Heart left ventricle (tissue), 16 donors: Measurements from ENCODE around the gene NLRP1. TPM values are rescaled to one million over a fixed set of nuclear protein-coding genes. Genes with fewer than 3 reads are reported as not detected.

Experiments used
- ATAC-seq, 4 donors: fragments of 200-7000 bp; cut with Tn5 transposase; one replicate each; pipeline ENCODE4 v1.9.1; 2020 to 2022; ENCODE audit warnings: moderate library complexity in 4 of 4, mild to moderate bottlenecking in 3 of 4, moderate number of reproducible peaks in 1 of 4
- DNase-seq, 5 donors: peaks; one replicate each; pipeline ENCODE4 v3.0.0-alpha.2; 2020
- H3K27ac ChIP-seq, 12 donors: fragments of 200-600 bp; sonication (generic) in 4 of 12; one replicate each; pipeline versions ENCODE4 v1.5.0 to v1.8.0; 2016 to 2022; ENCODE audit warnings: mild to moderate bottlenecking in 2 of 12
- H3K27me3 ChIP-seq, 9 donors: fragments of 200-600 bp; sonication (generic) in 2 of 9; one replicate each; pipeline versions ENCODE4 v1.5.1 to v1.8.0; 2016 to 2022; ENCODE audit warnings: mild to moderate bottlenecking in 3 of 9
- H3K36me3 ChIP-seq, 9 donors: fragments of 200-600 bp; sonication (generic) in 2 of 9; one replicate each; pipeline versions ENCODE4 v1.5.0 to v1.8.0; 2018 to 2022; ENCODE audit warnings: mild to moderate bottlenecking in 2 of 9
- H3K4me1 ChIP-seq, 12 donors: fragments of 200-600 bp; sonication (generic) in 4 of 12; one replicate each; pipeline versions ENCODE4 v1.5.0 to v1.8.0; 2016 to 2022; ENCODE audit warnings: mild to moderate bottlenecking in 3 of 12
- H3K4me3 ChIP-seq, 12 donors: fragments of 200-600 bp; sonication (generic) in 4 of 12; one replicate each; pipeline versions ENCODE4 v1.5.0 to v1.8.0; 2017 to 2022; ENCODE audit warnings: mild to moderate bottlenecking in 9 of 12, moderate library complexity in 4 of 12
- H3K9me3 ChIP-seq, 12 donors: fragments of 200-600 bp; sonication (generic) in 4 of 12; one replicate each; pipeline versions ENCODE4 v1.5.0 to v1.8.0; 2016 to 2022; ENCODE audit warnings: mild to moderate bottlenecking in 1 of 12
- POLR2A ChIP-seq, 2 donors: fragments of 450-650 bp; IDR thresholded peaks; one replicate each; pipeline ENCODE4 v1.6.1; 2017; ENCODE audit warnings: antibody characterized with exemption in 2 of 2, mild to moderate bottlenecking in 2 of 2, moderate library complexity in 2 of 2
- WGBS, 4 donors: extraction: QIAGEN DNeasy Blood & Tissue Kit in 2 of 4; methylation state at CpG; one replicate each; pipeline versions ENCODE4 v1.1.5 to v1.1.7; 2013 to 2018; 5-methylcytosine and 5-hydroxymethylcytosine counted together
- intact Hi-C, 10 donors: fragments of 100-400 bp; cut with DNase I; formaldehyde crosslinking; loops; one replicate each; pipeline versions ENCODE4 v1.11.1 to v1.14.2; 2022
- polyA plus RNA-seq, 2 donors: library from polyadenylated mRNA; stranded (reverse); fragments of 200-250 nt; gene quantifications; one replicate each; pipeline ENCODE4 v1.2.3, GENCODE V29; 2013
- total RNA-seq, 9 donors: library from RNA; depleted of rRNA in 2 of 9; stranded (reverse); fragments of >200 nt in 2 of 9; fragmentation: NEBNext Ultra II Directional in 3 of 9; extraction: Animal tissue kit (Norgen Biotek cat#: 25700) in 3 of 9; gene quantifications; one replicate each; pipeline versions ENCODE4 v1.1.0 to v1.2.4, GENCODE V29; 2016 to 2023
- TF ChIP-seq, protein P1 (sequence below), 12 donors: fragments of 200-600 bp; sonication (generic) in 4 of 12; IDR thresholded peaks; one replicate each; pipeline versions ENCODE4 v1.5.0 to v1.8.0; 2018 to 2022; ENCODE audit warnings: antibody characterized with exemption in 12 of 12, mild to moderate bottlenecking in 5 of 12
- donor health status: ischemic (EF 13 %, LVEDD 7.1; RV severe dilation, severe dysfunction).
- donor health status: healthy with polysubstance abuse.
- donor health status: DM: no; HTN: yes; CAD: no.
- donor health status: DM: no; HTN: no; CAD: no.
- donor health status: ischemic (EF 25% LVEDD 6.9; RV normal size, moderate dysfunction).
- donor health status: ischemic (EF 25% LVEDD 5.7; RV mildly dilated, moderate dysfunction).
- donor health status: healthy.
- donor health status: DM: yes; HTN: yes; CAD: no.
- donor health status: ischemic (EF 35%, LVEDD 5.7; RV mildly dilated, moderate dysfunction).
- donor health status: nonischemic (EF 11% LVEDD 7.7; RV severe dilation, severe dysfunction).
- donor health status: DM: yes; HTN: yes; CAD: no.
- donor health status: PGD.
- donor health status: ischemic (EF 29% LVEDD 5.4; RV normal size, mild dysfunction).
- donor health status: nonischemic (EF 23%, LVEDD 6.1; RV moderate dilation, normal function).

The NLRP1 gene
- total and polyA plus RNA-seq, 11 donors = 3.8 to 16.7 (median 8.8) TPM

GRCh38 chr17:5598457-5598856 lies 14.1 kb upstream of the NLRP1 start:
- Histone ChIP-seq H3K9me3 (no peaks in the 10 kb centered on the region), H3K27ac (no peak overlapping the region), H3K4me1 (no peaks in the 10 kb centered on the region), H3K27me3 (peaks cover 5 to 73% (median 44%) of the 10 kb centered on the region in 9 donors), H3K36me3 (no peaks in the 10 kb centered on the region), H3K4me3 (no peak overlapping the region)
- TF ChIP-seq, protein P1, sequence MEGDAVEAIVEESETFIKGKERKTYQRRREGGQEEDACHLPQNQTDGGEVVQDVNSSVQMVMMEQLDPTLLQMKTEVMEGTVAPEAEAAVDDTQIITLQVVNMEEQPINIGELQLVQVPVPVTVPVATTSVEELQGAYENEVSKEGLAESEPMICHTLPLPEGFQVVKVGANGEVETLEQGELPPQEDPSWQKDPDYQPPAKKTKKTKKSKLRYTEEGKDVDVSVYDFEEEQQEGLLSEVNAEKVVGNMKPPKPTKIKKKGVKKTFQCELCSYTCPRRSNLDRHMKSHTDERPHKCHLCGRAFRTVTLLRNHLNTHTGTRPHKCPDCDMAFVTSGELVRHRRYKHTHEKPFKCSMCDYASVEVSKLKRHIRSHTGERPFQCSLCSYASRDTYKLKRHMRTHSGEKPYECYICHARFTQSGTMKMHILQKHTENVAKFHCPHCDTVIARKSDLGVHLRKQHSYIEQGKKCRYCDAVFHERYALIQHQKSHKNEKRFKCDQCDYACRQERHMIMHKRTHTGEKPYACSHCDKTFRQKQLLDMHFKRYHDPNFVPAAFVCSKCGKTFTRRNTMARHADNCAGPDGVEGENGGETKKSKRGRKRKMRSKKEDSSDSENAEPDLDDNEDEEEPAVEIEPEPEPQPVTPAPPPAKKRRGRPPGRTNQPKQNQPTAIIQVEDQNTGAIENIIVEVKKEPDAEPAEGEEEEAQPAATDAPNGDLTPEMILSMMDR (IDR thresholded peaks at IDR 0.05) = no peak
- TF ChIP-seq POLR2A (IDR thresholded peaks at IDR 0.05) = no peak
- intact Hi-C loops = loop anchor here in 4 of 10 donors (10.0 kb wide), 3 partner anchors 106 to 466 kb away; no protein-coding TSS in a partner anchor
- ATAC-seq (no peak), DNase-seq (no peak)
- 17 to 24% (median 18%) methylated on average over 6 of the region's 6 CpGs for whole genome bisulfite sequencing, 4 donors

- no peaks in the 10 kb centered on the region for H3K9me3 ChIP-seq
- no peak for DNase-seq
- 67 to 80% (median 75%) methylated on average over 2 of the region's 2 CpGs for WGBS, 4 donors
- no peak overlapping the region for H3K27ac ChIP-seq
- no peaks in the 10 kb centered on the region for H3K4me1 ChIP-seq
- TF ChIP-seq, protein P1 (IDR thresholded peaks at IDR 0.05) = no peak
- no peak for TF ChIP-seq POLR2A (IDR thresholded peaks at IDR 0.05)
- ATAC-seq = no peak
- intact Hi-C loops = loop anchor here in 4 of 10 donors (10.0 kb wide), 3 partner anchors 108 to 468 kb away; no protein-coding TSS in a partner anchor
- peaks cover 0 to 63% (median 36%) of the 10 kb centered on the region in 9 donors for H3K27me3 ChIP-seq
- H3K4me3 ChIP-seq = no peak overlapping the region
- H3K36me3 ChIP-seq = no peaks in the 10 kb centered on the region
These were observed 12.1 kb upstream of the NLRP1 start for GRCh38 chr17:5596421-5596820.

GRCh38 chr17:5595831-5596230 lies 11.5 kb upstream of the NLRP1 start:
- WGBS, 4 donors = 48 to 61% (median 51%) methylated on average over 7 of the region's 7 CpGs

DNA sequence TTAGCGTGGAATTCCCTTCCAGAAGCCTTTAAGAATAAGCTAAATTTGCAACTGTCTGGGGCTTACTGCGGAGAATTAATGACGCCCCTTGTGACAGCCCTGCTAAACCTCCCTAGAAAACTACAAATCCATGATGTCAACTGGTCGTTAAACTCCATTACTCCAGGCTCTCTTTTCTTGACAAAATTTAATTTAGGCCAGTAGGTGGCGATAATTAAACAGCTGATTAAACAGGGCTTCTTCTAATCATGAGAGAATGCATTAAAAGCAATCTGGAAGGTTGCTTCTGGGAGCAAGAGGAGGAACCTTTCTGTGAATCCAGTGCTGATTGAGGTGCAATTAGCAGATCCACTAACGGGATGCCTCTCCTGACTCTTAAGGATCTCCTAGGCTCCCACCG lies 8.1 kb upstream of the NLRP1 start:
- DNase-seq (no peak), ATAC-seq (no peak)
- Histone ChIP-seq H3K27me3 (peaks cover 0 to 33% (median 6%) of the 10 kb centered on the region in 9 donors), H3K4me3 (no peak overlapping the region), H3K27ac (no peak overlapping the region), H3K9me3 (no peaks in the 10 kb centered on the region), H3K36me3 (no peaks in the 10 kb centered on the region), H3K4me1 (peaks cover 0 to 2% (median 0%) of the 10 kb centered on the region in 12 donors)
- 17 to 27% (median 19%) methylated on average over 7 of the region's 7 CpGs for WGBS, 4 donors
- intact Hi-C loops = loop anchor here in 6 of 10 donors (1.0 to 10.0 kb wide), 7 partner anchors 112 to 830 kb away; no protein-coding TSS in a partner anchor
- TF ChIP-seq POLR2A (IDR thresholded peaks at IDR 0.05) = no peak
- TF ChIP-seq, protein P1 (IDR thresholded peaks at IDR 0.05) = peak; percentile 30 to 68 (median 54)

More at GRCh38 chr17:5595831-5596230, 11.5 kb upstream of the NLRP1 start:
- Histone ChIP-seq H3K27me3 (peaks cover 0 to 57% (median 33%) of the 10 kb centered on the region in 9 donors), H3K4me3 (no peak overlapping the region), H3K9me3 (no peaks in the 10 kb centered on the region), H3K4me1 (no peaks in the 10 kb centered on the region), H3K36me3 (no peaks in the 10 kb centered on the region), H3K27ac (no peak overlapping the region)
- no peak for DNase-seq
- intact Hi-C loops = loop anchor here in 4 of 10 donors (10.0 kb wide), 3 partner anchors 109 to 469 kb away; no protein-coding TSS in a partner anchor
- no peak for TF ChIP-seq POLR2A (IDR thresholded peaks at IDR 0.05)
- TF ChIP-seq, protein P1 (IDR thresholded peaks at IDR 0.05) = no peak
- ATAC-seq = no peak
